ENCODE measurements around the gene LCAT. TPM values are rescaled to one million over a fixed set of nuclear protein-coding genes. Genes with fewer than 3 reads are reported as not detected.
A peak's percentile ranks its signal among the peaks of the same experiment; 100 is the strongest.

The LCAT gene
- polyA plus RNA-seq, 1 donor (not counting 4 experiments of a cell fraction or from before 2014, with no cell fraction given): 6.5 TPM

GRCh38 chr16:67949645-67950044, 5.7 kb upstream of the LCAT start:
- DNase-seq (ENCODE audit: low read depth, low spot score) (no peak), FAIRE-seq (no peak)
- Histone ChIP-seq H3K9me1 (ENCODE audit: control insufficient read depth, extremely low read depth, insufficient read depth, low read length) (peaks cover 2% of the 10 kb centered on the region), H4K20me1 (ENCODE audit: control insufficient read depth, extremely low read depth, insufficient read depth, low read length) (peaks cover 15% of the 10 kb centered on the region), H3K36me3 (ENCODE audit: control insufficient read depth in 2 of 2, extremely low read depth in 1 of 2, insufficient read depth in 2 of 2, low read length in 2 of 2) (peaks cover 79 to 82% of the 10 kb centered on the region in 2 experiments), H3K4me3 (ENCODE audit: control insufficient read depth in 2 of 3, extremely low read depth in 1 of 3, insufficient read depth in 2 of 3, low read depth in 1 of 3, low read length in 3 of 3) (no peak overlapping the region), H3K27ac (ENCODE audit: control insufficient read depth, insufficient read depth, low read length) (no peak overlapping the region), H2AFZ (ENCODE audit: control insufficient read depth, low read length) (no peak overlapping the region), H3K79me2 (ENCODE audit: control insufficient read depth, insufficient read depth, low read length) (peaks cover 12% of the 10 kb centered on the region), H3K9me3 (ENCODE audit: control insufficient read depth, low read depth, low read length) (no peaks in the 10 kb centered on the region), H3K9ac (ENCODE audit: control insufficient read depth, extremely low read depth, insufficient read depth, low read length) (no peak overlapping the region), H3K4me2 (ENCODE audit: control insufficient read depth, extremely low read depth, insufficient read depth, low read depth, low read length) (no peak overlapping the region), H3K4me1 (ENCODE audit: control insufficient read depth, extremely low read depth, insufficient read depth, low read length) (no peaks in the 10 kb centered on the region), H3K27me3 (ENCODE audit: control insufficient read depth, extremely low read depth, insufficient read depth, low read length) (no peaks in the 10 kb centered on the region)
- TF ChIP-seq EZH2 (IDR thresholded peaks at IDR 0.05; ENCODE audit: low read length) (no peak), CTCF (optimal IDR thresholded peaks at IDR 0.05 in 1 of 3, IDR thresholded peaks at IDR 0.05 in 1 of 3, conservative IDR thresholded peaks at IDR 0.05 in 1 of 3; ENCODE audit: extremely low read depth in 1 of 3, insufficient read depth in 2 of 3, low read length in 3 of 3) (no peak)
- dilution Hi-C loops (cut with MboI; ENCODE audit: extremely low pct_ligation_motif_present, low sequenced_read_pairs): no loop called here

- Histone ChIP-seq H3K79me2 (ENCODE audit: control insufficient read depth, insufficient read depth, low read length) (peaks cover 10% of the 10 kb centered on the region), H3K4me3 (ENCODE audit: control insufficient read depth in 2 of 3, extremely low read depth in 1 of 3, insufficient read depth in 2 of 3, low read depth in 1 of 3, low read length in 3 of 3) (no peak overlapping the region), H3K27me3 (ENCODE audit: control insufficient read depth, extremely low read depth, insufficient read depth, low read length) (no peaks in the 10 kb centered on the region), H3K4me1 (ENCODE audit: control insufficient read depth, extremely low read depth, insufficient read depth, low read length) (no peaks in the 10 kb centered on the region), H2AFZ (ENCODE audit: control insufficient read depth, low read length) (no peak overlapping the region), H3K9me1 (ENCODE audit: control insufficient read depth, extremely low read depth, insufficient read depth, low read length) (peaks cover 2% of the 10 kb centered on the region), H3K9ac (ENCODE audit: control insufficient read depth, extremely low read depth, insufficient read depth, low read length) (no peak overlapping the region), H3K27ac (ENCODE audit: control insufficient read depth, insufficient read depth, low read length) (no peak overlapping the region), H4K20me1 (ENCODE audit: control insufficient read depth, extremely low read depth, insufficient read depth, low read length) (peaks cover 15% of the 10 kb centered on the region), H3K4me2 (ENCODE audit: control insufficient read depth, extremely low read depth, insufficient read depth, low read depth, low read length) (no peak overlapping the region), H3K36me3 (ENCODE audit: control insufficient read depth in 2 of 2, extremely low read depth in 1 of 2, insufficient read depth in 2 of 2, low read length in 2 of 2) (peaks cover 76 to 83% of the 10 kb centered on the region in 2 experiments), H3K9me3 (ENCODE audit: control insufficient read depth, low read depth, low read length) (no peaks in the 10 kb centered on the region)
- dilution Hi-C loops (cut with MboI; ENCODE audit: extremely low pct_ligation_motif_present, low sequenced_read_pairs): no loop called here
- no peak for FAIRE-seq
- no peak for TF ChIP-seq EZH2 (IDR thresholded peaks at IDR 0.05; ENCODE audit: low read length)
- no peak for TF ChIP-seq CTCF (optimal IDR thresholded peaks at IDR 0.05 in 1 of 3, IDR thresholded peaks at IDR 0.05 in 1 of 3, conservative IDR thresholded peaks at IDR 0.05 in 1 of 3; ENCODE audit: extremely low read depth in 1 of 3, insufficient read depth in 2 of 3, low read length in 3 of 3)
- DNase-seq (ENCODE audit: low read depth, low spot score): peak; percentile 44
Observed at GRCh38 chr16:67948015-67948414, 4.1 kb upstream of the LCAT start.
